ENCODE measurements around the gene KIAA1191.

DNA sequence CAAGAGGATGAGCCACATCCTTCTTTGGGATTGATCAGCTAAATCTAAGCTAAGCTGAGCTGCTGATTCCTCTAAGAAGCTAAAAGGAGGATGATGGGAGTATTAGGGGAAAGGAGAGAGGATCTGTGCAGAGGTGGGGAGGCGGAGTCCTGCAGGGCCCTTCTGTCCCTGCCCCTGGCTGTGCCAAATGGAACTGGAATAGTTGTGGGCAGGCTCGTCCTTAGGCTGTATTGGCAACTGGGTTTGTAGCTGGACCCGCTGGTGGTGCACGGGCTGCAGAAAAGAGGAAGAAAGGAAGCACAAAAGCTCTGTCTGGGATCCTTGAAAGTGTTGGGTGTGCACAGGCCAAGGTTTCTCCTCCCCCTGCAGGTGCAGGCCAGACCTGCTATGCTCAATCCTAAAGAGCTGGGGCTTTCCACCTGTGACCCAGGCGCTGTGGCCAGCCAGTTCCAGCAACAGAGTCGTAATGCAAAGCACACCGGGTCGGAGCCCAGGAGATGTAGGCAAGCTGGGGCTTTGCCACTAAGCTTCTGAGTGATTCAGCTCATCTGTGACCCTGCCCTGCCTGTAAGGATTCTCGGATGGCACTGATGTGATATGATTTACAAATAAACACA is 45.0 kb upstream of the KIAA1191 start:
- TF ChIP-seq, protein P1, sequence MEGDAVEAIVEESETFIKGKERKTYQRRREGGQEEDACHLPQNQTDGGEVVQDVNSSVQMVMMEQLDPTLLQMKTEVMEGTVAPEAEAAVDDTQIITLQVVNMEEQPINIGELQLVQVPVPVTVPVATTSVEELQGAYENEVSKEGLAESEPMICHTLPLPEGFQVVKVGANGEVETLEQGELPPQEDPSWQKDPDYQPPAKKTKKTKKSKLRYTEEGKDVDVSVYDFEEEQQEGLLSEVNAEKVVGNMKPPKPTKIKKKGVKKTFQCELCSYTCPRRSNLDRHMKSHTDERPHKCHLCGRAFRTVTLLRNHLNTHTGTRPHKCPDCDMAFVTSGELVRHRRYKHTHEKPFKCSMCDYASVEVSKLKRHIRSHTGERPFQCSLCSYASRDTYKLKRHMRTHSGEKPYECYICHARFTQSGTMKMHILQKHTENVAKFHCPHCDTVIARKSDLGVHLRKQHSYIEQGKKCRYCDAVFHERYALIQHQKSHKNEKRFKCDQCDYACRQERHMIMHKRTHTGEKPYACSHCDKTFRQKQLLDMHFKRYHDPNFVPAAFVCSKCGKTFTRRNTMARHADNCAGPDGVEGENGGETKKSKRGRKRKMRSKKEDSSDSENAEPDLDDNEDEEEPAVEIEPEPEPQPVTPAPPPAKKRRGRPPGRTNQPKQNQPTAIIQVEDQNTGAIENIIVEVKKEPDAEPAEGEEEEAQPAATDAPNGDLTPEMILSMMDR (IDR thresholded peaks at IDR 0.05), result no peak
- no peak for TF ChIP-seq ZFX (IDR thresholded peaks at IDR 0.05; ENCODE audit: borderline replicate concordance)

All from 22Rv1 (cell line).